GM10266 (cell line): Measurements from ENCODE around the gene ABLIM2.
A peak's percentile ranks its signal among the peaks of the same experiment; 100 is the strongest.

Experiments
- DNase-seq: peaks from one replicate; pipeline ENCODE4 v3.0.0; 2012; ENCODE audit errors: extremely low spot score
- CTCF ChIP-seq: IDR thresholded peaks from 2 replicates; pipeline ENCODE4 v1.5.1; 2012; ENCODE audit warnings: mild to moderate bottlenecking, low read depth; ENCODE audit not compliant: control insufficient read depth, insufficient read depth; ENCODE audit errors: missing control alignments

The ABLIM2 gene

GRCh38 chr4:8179074-8179473 is 20.5 kb upstream of the ABLIM2 start:
- no peak for TF ChIP-seq CTCF
- DNase-seq: no peak

GRCh38 chr4:8177956-8178355 is 19.3 kb upstream of the ABLIM2 start:
- no peak for DNase-seq
- no peak for TF ChIP-seq CTCF

- no peak for DNase-seq
- no peak for TF ChIP-seq CTCF
Observed at GRCh38 chr4:8177552-8177951, 18.9 kb upstream of the ABLIM2 start.

GRCh38 chr4:8176547-8177399 is 18.2 kb upstream of the ABLIM2 start:
- peak; percentile 89 for TF ChIP-seq CTCF
- peak; percentile 75 for DNase-seq

GRCh38 chr4:8175686-8176085 is 17.1 kb upstream of the ABLIM2 start:
- no peak for TF ChIP-seq CTCF

GRCh38 chr4:8174970-8175369 is 16.4 kb upstream of the ABLIM2 start:
- TF ChIP-seq CTCF: no peak
- DNase-seq: no peak

More at GRCh38 chr4:8175686-8176085, 17.1 kb upstream of the ABLIM2 start:
- no peak for DNase-seq

- no peak for DNase-seq
- TF ChIP-seq CTCF: no peak
Observed at GRCh38 chr4:8173492-8174242, 15.1 kb upstream of the ABLIM2 start.
